ENCODE data around the gene NLRP6.
"Not testable (repeated sequence)": the region's sequence is repeated elsewhere in the genome, so short reads cannot be mapped to it uniquely, and the experiment has no call there.

Gene NLRP6

GRCh38 chr11:282171-282570 lies 4.0 kb downstream of the NLRP6 start:
- no peak for DNase-seq (ENCODE audit: low read depth in 2 of 2)

DNA sequence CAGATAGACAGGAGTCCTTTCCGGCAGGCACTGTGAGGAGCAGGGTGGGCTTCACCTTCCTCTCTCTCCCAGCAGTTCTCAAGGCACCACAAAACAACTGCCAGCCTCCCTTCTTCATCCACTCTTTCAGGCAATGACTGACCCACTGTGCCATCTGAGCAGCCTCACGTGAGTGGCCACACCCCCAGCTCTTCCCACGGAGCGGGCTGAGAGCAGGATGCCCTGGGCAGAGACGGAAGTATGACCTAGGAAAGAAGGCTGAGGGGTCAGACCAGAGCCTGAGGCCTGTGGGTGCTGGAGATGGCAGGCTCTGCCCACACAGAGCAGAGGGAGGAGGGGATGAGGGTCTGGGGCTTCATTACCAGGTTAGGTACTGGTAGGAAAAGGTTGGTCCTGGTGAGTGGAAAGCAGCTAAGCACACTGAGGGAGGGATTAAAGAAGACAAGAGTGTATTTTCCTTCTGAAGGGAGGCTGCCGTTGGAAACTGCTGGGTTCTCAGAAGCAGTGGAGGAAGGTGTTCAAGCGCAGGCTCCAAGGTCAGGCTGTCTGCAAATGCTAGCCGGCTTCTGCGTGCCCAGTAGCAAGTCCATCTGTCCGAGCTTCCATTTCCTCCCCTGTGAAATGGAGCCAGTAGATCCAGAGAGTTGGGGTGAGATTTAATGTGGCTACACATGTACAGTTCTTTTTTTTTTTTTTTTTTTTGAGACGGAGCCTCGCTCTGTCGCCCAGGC lies 4.6 kb downstream of the NLRP6 start:
- DNase-seq (ENCODE audit: low read depth in 2 of 2) = no peak

DNA sequence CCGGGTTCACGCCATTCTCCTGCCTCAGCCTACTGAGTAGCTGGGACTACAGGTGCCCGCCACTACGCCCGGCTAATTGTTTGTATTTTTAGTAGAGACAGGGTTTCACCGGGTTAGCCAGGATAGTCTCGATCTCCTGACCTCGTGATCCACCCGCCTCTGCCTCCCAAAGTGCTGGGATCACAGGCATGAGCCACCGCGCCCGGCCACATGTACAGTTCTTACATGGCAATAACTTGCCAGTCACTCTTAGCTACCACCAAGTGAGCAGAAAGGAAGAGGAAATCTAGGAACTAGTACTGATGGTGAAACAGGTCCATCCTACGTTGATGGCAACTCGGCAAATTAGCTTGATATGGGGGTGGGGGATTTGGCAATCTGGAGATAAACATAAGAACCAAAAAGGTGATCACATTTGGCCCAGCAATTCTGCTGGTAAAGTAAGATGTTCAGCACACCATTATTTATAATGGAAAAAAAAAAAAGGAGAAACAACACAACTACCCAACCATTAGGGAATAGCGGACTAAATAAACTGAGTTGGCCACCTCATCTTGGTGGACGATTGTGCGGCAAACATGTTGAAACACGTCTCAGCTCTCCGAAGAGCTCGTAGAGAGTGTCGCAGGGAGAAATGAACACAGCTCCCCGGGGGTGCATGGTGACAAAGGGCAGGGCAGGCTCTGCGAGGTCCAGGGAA lies 5.3 kb downstream of the NLRP6 start:
- DNase-seq (ENCODE audit: low read depth in 2 of 2) = no peak

GRCh38 chr11:284105-285020 lies 6.2 kb downstream of the NLRP6 start:
- DNase-seq (ENCODE audit: low read depth in 2 of 2) = no peak

DNA sequence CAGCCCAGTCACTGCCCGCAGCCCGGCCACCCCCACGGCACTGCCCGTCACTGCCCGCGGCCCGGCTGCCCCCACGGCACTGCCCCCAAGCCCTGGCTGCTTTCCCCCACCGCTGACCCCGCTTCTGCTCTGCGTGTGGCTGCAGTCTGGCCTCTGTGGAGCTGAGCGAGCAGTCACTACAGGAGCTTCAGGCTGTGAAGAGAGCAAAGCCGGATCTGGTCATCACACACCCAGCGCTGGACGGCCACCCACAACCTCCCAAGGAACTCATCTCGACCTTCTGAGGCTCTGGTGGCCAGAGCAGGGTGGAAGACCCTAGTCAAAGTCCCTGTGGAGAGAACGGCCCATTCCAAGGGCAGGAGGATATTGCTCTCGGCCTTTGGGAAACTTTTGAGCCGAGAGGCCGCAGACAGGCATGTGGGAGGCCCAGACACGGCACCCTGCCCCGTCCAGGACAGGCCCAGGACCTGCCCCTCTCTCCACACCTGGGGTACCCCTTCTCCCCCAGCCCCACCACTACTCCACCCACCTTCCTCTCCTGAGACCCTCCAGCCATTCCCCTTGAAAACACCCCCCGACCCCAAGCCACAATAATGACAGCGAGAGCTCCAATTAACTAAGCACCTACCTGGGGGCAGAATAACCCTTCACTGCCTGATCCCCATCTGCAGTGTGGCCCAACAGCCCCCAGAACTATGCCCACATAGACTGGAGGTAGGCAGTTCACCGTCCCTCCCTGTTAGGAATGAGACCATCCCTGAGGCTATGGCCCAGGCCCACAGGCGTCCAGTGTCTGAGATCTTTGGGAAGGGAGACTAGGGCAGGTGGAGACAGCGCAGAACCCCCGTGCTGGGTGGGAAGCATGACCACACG lies 7.0 kb downstream of the NLRP6 start:
- DNase-seq (ENCODE audit: low read depth in 2 of 2) = no peak

- DNase-seq (ENCODE audit: low read depth in 2 of 2) = no peak
Measured at GRCh38 chr11:285894-286220, 7.7 kb downstream of the NLRP6 start.

DNA sequence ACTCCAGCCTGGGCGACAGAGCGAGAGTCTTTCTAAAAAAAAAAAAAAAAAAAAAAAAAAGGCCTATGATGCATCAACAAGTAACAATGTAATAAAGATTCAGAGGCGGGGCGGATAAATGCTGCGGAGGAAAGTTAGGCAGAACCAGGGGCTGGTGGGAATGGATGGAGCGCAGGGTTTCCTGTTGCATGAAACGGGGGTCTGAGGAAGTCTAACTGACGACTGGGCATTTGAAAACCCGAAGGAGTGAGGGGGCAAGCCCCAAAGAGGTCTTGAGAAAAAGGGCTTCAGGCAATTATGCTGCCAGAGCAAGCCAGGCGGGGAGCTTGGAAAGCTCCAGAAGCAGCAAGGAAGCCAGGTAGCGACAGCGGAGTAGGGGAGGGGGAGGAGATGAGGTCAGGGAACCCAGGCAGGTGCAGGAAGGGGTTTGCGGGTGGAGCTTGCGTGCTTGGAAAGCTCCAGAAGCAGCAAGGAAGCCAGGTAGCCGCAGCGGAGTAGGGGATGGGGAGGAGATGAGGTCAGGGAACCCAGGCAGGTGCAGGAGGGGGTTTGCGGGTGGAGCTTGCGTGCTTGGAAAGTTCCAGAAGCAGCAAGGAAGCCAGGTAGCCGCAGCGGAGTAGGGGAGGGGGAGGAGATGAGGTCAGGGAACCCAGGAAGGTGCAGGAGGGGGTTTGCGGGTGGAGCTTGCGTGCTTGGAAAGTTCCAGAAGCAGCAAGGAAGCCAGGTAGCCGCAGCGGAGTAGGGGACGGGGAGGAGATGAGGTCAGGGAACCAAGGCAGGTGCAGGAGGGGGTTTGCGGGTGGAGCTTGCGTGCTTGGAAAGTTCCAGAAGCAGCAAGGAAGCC lies 9.0 kb downstream of the NLRP6 start:
- DNase-seq (ENCODE audit: low read depth in 2 of 2) = not testable (repeated sequence)

- no peak for DNase-seq (ENCODE audit: low read depth in 2 of 2)
Measured at GRCh38 chr11:287821-288477, 9.7 kb downstream of the NLRP6 start.

DNA sequence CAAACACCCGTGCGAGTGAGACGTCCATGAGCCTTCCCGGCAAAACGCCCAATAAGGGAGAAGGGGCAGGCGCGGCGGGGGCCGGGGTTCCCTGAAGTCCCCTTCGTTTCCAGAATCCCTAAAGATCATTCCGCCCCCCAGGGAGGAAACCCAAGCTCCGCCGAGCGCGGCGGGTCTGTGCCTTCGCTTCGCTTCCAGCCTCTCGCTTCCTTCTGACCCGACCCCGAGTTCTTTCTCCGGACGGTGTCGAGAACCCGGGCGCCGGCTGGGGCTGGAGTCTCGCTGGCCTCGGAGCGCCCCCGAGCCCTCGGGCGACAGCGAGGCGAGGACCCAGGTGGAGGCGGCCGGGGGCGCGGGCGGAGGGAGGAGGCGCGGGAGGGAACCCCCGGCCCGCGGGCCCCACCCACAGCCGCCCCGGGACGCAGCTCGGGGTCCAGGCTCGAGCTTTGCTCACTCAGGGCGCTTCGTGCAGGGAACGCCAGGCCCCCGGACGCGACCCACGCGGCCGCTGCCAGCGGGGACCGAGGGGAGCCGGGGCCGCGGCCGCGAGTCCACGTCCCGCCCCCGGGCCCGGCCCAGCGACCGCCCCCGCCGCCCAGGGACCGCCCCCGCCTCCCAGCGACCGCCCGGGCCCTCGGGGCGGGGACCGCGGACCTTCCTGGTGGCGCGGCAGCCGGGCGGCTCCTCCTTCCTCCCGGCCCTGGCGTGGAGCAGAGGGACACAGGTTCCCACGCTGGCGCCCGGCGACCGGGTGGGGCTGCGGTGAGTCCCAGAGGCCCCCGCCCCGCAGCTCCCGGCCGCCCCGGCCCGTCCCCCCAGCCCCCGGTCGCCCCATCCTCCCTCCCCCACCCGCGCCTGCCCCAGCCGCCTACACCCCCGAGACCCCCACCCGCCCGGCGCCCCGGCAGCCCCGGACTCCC lies 10.5 kb downstream of the NLRP6 start, which contains the start of gene PGGHG:
Gene PGGHG (plus strand): TSS at position 649 of the 920 bp plus-strand sequence. CDS start 691 bp downstream, outside the sequence.
- DNase-seq (ENCODE audit: low read depth in 2 of 2) = no peak

DNA sequence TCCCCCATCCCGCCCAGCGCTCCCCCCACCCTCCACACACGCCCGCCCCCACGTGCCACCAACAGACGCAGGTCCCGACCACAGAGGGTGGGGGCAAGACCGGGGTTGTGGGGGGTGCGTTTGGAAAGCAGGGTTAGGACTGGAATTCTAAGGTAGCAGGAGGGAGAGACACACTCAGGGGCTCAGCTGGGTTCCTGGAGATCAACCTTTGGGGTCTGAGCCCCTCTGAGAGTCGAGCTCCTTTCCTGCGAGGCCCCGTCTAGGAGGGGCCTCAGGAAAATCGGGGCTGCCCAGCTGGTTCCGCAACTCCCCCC lies 11.1 kb downstream of the NLRP6 start:
- DNase-seq (ENCODE audit: low read depth in 2 of 2) = no peak

DNA sequence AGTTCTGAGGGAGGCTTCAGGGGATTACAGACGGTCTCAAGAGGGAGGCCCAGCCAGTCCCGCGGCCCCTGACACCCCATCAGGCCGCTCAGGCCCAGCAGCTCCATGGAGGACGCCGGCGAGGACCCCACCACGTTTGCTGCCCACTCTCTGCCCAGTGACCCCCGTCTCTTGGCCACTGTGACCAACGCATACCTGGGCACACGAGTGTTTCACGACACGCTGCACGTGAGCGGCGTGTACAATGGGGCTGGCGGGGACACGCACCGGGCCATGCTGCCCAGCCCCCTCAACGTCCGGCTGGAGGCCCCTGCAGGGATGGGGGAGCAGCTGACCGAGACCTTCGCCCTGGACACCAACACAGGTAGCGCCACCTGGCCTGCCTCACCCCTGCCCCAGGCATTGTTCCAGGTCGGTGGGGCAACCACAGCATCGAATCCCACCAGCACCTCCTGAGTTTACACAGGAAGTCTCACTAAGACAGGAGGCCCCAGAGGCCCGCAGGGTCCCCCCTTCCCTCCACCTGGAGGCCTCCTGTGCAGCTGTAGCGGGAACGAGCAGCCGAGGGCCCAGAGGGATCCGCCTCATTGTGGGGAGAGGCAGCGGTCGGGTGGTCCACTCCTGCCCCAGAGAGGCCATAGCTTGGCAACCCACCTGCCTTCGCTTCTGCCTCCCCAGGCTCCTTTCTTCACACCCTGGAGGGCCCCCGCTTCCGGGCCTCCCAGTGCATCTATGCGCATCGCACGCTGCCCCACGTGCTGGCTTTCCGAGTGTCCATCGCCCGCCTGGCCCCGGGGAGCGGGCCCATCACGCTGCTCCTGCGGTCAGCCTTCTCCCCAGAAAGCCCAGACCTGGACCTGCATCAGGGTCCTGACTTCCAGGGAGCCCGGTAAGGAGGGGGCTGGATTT lies 11.8 kb downstream of the NLRP6 start:
- DNase-seq (ENCODE audit: low read depth in 2 of 2) = no peak

DNA sequence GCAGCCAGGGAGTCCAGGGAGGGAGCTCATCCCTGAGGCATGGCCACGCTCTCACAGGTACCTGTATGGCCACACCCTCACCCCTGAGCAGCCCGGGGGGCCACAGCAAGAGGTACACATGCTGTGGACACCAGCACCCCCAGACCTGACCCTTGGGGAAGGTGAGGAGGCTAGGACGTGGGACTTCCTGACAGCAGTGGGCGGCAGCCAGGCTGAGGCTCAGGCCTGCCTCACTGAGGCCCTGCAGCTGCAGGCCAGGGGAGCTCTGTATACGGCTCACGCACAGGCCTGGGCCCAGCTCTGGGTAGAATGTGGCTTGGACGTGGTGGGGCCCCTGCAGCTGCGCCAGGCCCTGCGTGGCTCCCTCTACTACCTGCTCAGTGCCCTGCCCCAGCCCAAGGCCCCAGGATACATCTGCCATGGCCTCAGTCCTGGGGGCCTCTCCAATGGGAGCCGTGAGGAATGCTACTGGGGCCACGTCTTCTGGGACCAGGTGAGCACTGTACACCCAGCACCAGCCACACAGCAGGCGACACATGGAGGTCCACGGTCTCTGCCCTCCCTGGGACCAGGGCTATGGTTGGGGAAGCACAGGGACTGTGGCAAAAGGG lies 12.5 kb downstream of the NLRP6 start:
- no peak for DNase-seq (ENCODE audit: low read depth in 2 of 2)

- no peak for DNase-seq (ENCODE audit: low read depth in 2 of 2)
Measured at GRCh38 chr11:291281-292210, 13.3 kb downstream of the NLRP6 start.

- DNase-seq (ENCODE audit: low read depth in 2 of 2) = no peak
Measured at GRCh38 chr11:292211-293121, 14.3 kb downstream of the NLRP6 start.

DNA sequence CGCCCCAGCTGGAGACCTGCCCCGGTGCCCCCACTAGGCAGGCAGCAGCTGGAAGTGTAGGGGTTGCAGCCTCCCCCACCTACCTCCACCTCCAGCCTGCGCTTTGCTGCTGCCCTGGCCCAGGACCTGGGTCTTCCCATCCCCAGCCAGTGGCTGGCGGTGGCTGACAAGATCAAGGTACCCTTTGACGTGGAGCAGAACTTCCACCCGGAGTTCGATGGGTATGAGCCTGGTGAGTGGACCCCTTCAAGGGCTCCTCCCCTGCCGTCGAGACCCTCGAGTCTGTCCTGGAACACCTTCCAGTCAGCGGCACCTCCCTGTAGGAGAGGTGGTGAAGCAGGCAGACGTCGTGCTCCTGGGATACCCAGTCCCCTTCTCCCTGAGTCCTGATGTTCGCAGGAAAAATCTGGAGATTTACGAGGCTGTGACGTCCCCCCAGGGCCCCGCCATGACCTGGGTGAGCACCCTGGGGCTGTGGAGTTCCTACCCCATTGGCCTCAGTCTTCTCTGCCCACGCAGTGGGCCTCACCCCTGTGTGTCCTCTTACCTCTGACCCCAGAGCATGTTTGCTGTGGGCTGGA lies 15.2 kb downstream of the NLRP6 start:
- no peak for DNase-seq (ENCODE audit: low read depth in 2 of 2)

Data from stimulated activated CD4-positive, alpha-beta T cell treated with anti-CD3 and anti-CD28 coated beads, Interleukin-1b, Interleukin-23, amount 100 ng/mL, for 4 hours (primary cell).